Tibial artery (tissue), 4 donors: ENCODE measurements around the gene KRT6C.

Experiments used
- DNase-seq, 2 donors: peaks; one replicate each; pipeline ENCODE4 v3.0.0-alpha.2; 2019
- H3K27ac ChIP-seq, 2 donors: fragments of 200-600 bp; sonication (generic) in 1 of 2; 1 replicate in 1 of 2; 2 replicates in 1 of 2; pipeline ENCODE4 v1.5.1; 2018 to 2019; ENCODE audit warnings: mild to moderate bottlenecking in 1 of 2
- H3K27me3 ChIP-seq, 2 donors: fragments of 200-600 bp; sonication (generic) in 1 of 2; one replicate each; pipeline versions ENCODE4 v1.5.1 to v1.6.0; 2016 to 2019
- H3K36me3 ChIP-seq, 3 donors: fragments of 200-600 bp; sonication (generic) in 2 of 3; one replicate each; pipeline ENCODE4 v1.5.1; 2016 to 2019; ENCODE audit warnings: mild to moderate bottlenecking in 2 of 3
- H3K4me1 ChIP-seq, 4 donors: fragments of 200-600 bp; sonication (generic) in 2 of 4; 1 replicate in 3 of 4; 2 replicates in 1 of 4; pipeline ENCODE4 v1.5.1; 2016 to 2019
- H3K4me3 ChIP-seq, 2 donors: fragments of 200-600 bp; sonication (generic) in 1 of 2; 1 replicate in 1 of 2; 2 replicates in 1 of 2; pipeline ENCODE4 v1.5.1; 2018 to 2019; ENCODE audit warnings: mild to moderate bottlenecking in 2 of 2
- H3K9me3 ChIP-seq, 3 donors: fragments of 200-600 bp; sonication (generic) in 1 of 3; one replicate each; pipeline ENCODE4 v1.5.1; 2016 to 2019
- intact Hi-C: fragments of 100-400 bp; cut with DNase I; formaldehyde crosslinking; loops from one replicate; pipeline ENCODE4 v1.15.0; 2023; ENCODE audit warnings: low total_unique reads
- TF ChIP-seq, protein P1 (sequence below), 2 experiments: fragments of 200-600 bp in 1 of 2; fragments of 450-650 bp in 1 of 2; IDR thresholded peaks; one replicate each; pipeline ENCODE4 v1.5.1; 2017 to 2019; ENCODE audit warnings: antibody characterized with exemption in 2 of 2, mild to moderate bottlenecking in 1 of 2, moderate library complexity in 1 of 2

Gene KRT6C

GRCh38 chr12:52441320-52441911 lies 32.2 kb downstream of the KRT6C start:
- H3K9me3 ChIP-seq: no peaks in the 10 kb centered on the region
- TF ChIP-seq, protein P1, sequence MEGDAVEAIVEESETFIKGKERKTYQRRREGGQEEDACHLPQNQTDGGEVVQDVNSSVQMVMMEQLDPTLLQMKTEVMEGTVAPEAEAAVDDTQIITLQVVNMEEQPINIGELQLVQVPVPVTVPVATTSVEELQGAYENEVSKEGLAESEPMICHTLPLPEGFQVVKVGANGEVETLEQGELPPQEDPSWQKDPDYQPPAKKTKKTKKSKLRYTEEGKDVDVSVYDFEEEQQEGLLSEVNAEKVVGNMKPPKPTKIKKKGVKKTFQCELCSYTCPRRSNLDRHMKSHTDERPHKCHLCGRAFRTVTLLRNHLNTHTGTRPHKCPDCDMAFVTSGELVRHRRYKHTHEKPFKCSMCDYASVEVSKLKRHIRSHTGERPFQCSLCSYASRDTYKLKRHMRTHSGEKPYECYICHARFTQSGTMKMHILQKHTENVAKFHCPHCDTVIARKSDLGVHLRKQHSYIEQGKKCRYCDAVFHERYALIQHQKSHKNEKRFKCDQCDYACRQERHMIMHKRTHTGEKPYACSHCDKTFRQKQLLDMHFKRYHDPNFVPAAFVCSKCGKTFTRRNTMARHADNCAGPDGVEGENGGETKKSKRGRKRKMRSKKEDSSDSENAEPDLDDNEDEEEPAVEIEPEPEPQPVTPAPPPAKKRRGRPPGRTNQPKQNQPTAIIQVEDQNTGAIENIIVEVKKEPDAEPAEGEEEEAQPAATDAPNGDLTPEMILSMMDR (IDR thresholded peaks at IDR 0.05): no peak
- no peak overlapping the region for H3K4me3 ChIP-seq
- peaks cover 0 to 39% of the 10 kb centered on the region in 2 donors for H3K27me3 ChIP-seq
- intact Hi-C loops: no loop called here
- DNase-seq: no peak
- H3K27ac ChIP-seq: no peak overlapping the region
- no peaks in the 10 kb centered on the region for H3K4me1 ChIP-seq
- no peaks in the 10 kb centered on the region for H3K36me3 ChIP-seq

DNA sequence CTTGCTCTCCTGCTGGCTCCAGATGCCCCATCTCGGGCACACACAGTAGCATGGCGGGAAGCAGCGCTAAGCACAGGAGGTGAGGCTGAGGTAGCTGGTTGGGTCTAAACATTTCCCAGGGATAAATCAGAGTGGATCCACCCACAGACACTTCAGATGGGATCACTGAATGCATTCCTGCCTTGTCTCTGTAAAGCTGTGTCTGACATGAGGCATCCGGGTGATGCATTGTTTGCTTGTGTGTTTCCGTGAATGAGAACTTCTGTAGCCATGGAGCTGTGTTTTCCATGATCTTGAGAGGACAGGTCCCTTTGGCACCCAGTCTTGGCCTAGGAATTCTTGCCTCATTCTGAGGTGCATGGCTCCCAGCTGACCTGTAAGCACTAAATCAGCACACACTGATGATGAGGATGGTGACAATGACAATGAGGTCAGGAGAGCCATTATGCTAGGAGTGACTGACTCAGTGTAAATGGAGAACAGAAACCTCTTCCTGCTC lies 32.7 kb downstream of the KRT6C start:
- TF ChIP-seq, protein P1 (IDR thresholded peaks at IDR 0.05): no peak
- H3K36me3 ChIP-seq: no peaks in the 10 kb centered on the region
- intact Hi-C loops: no loop called here
- no peak overlapping the region for H3K27ac ChIP-seq
- H3K4me3 ChIP-seq: no peak overlapping the region
- H3K4me1 ChIP-seq: no peaks in the 10 kb centered on the region
- no peaks in the 10 kb centered on the region for H3K9me3 ChIP-seq
- DNase-seq: no peak
- peaks cover 0 to 39% of the 10 kb centered on the region in 2 donors for H3K27me3 ChIP-seq

- TF ChIP-seq, protein P1 (IDR thresholded peaks at IDR 0.05): no peak
- Histone ChIP-seq H3K4me3 (no peak overlapping the region), H3K36me3 (no peaks in the 10 kb centered on the region), H3K4me1 (no peaks in the 10 kb centered on the region), H3K9me3 (no peaks in the 10 kb centered on the region), H3K27ac (no peak overlapping the region), H3K27me3 (peaks cover 0 to 39% of the 10 kb centered on the region in 2 donors)
- no peak for DNase-seq
- intact Hi-C loops: no loop called here
Observed at GRCh38 chr12:52439845-52440244, 33.8 kb downstream of the KRT6C start.

DNA sequence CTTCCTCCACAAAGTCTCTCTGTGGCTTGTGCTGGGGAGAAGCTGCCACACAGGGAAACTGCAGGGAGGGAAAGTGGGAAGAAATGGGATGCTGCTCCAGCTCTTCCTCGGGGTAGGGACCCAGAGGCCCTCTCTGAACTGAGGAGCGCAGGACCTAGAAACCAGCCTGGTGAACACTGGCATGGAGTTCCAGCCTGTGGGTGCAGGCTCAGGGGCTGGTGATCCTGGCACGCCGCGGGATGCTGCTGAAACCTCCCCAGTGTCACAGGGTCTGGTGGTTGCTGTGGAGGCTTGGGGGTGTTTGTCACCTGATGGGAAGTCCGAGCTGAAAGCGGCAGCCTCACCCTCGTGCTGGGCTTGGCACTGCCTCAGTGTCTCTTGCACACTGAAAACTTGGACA lies 34.2 kb downstream of the KRT6C start:
- no peak for DNase-seq

DNA sequence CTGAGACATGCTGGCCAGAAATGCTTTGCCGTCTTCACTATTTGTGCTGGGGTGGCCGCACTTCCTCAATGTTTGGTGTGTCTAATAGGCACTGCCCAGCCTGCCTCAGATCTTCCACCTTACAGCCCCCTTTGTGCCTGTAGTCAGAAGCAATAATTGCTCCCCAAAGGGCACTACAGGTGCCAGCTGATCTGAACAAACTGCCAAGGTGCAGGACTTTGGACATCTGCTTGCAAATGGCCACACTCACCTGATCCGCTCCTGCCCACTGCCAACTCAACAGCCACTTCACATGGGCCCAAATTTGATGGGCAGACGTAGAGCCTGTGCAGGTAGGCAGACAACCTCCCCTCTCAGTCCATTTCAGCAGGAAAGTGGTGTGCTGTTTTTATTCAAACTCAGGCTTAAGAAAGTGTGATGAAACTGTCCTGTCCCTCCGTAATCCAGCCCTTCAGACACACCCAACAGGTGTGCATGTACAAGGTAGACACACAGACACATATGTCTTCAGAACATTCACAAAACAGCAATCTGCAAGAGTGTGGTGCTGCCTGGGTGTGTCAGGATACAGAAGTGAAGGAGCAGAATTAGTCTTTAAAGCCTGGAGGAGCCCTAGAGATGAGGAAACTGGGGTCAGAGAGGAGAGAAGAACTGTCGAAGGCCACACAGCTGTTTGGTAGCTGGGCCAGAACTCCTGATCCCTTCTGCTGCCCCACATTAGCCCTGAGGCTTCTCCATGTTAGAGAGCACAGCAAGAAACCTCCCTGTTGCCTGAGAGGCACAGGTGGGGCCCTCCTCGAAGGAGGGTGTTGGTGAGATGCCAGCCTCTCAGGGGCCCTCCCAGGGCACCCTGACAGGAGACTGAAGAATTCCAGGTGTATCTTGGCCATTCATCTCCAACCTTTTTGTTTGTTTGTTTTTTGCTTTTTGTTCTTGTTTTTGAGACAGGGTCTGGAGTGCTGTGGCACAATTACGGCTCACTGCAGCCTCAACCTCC lies 35.0 kb downstream of the KRT6C start:
- DNase-seq: no peak
- intact Hi-C loops: no loop called here

More for the DNA sequence above, 34.2 kb downstream of the KRT6C start:
- no peaks in the 10 kb centered on the region for H3K4me1 ChIP-seq
- no peak overlapping the region for H3K4me3 ChIP-seq
- intact Hi-C loops: no loop called here
- H3K27ac ChIP-seq: no peak overlapping the region
- H3K36me3 ChIP-seq: no peaks in the 10 kb centered on the region
- peaks cover 0 to 41% of the 10 kb centered on the region in 2 donors for H3K27me3 ChIP-seq
- TF ChIP-seq, protein P1 (IDR thresholded peaks at IDR 0.05): no peak
- no peaks in the 10 kb centered on the region for H3K9me3 ChIP-seq

More for the DNA sequence above, 35.0 kb downstream of the KRT6C start:
- H3K27ac ChIP-seq: no peak overlapping the region
- no peaks in the 10 kb centered on the region for H3K9me3 ChIP-seq
- H3K4me3 ChIP-seq: no peak overlapping the region
- TF ChIP-seq, protein P1 (IDR thresholded peaks at IDR 0.05): no peak
- H3K36me3 ChIP-seq: no peaks in the 10 kb centered on the region
- H3K4me1 ChIP-seq: no peaks in the 10 kb centered on the region
- peaks cover 0 to 45% of the 10 kb centered on the region in 2 donors for H3K27me3 ChIP-seq
